Lower leg skin (tissue), 3 donors: ENCODE data around the gene SYNGR2.

Experiments used
- CTCF ChIP-seq, 3 donors: fragments of 450-650 bp; IDR thresholded peaks; one replicate each; pipeline ENCODE4 v1.5.1; 2016; ENCODE audit warnings: antibody characterized with exemption in 3 of 3, mild to moderate bottlenecking in 3 of 3, moderate library complexity in 2 of 3
- POLR2A ChIP-seq, 2 donors: fragments of 450-650 bp; IDR thresholded peaks; one replicate each; pipeline ENCODE4 v1.6.1; 2016 to 2017; ENCODE audit warnings: antibody characterized with exemption in 2 of 2, mild to moderate bottlenecking in 1 of 2, moderate library complexity in 1 of 2

GRCh38 chr17:78118801-78119241, 49.6 kb upstream of the SYNGR2 start:
- TF ChIP-seq CTCF (IDR thresholded peaks at IDR 0.05) (no peak), POLR2A (IDR thresholded peaks at IDR 0.05) (no peak)
